Endothelial cell of umbilical vein (primary cell): ENCODE data around the gene GFER. TPM values are rescaled to one million over a fixed set of nuclear protein-coding genes. Genes with fewer than 3 reads are reported as not detected.

Source experiments
- BruUV-seq: library from RNA; stranded (reverse); fragments of 400-500 nt; replicated peaks from 2 replicates; lab custom pipeline; 2021; lab: Mats Ljungman, UMichigan
- CTCF ChIA-PET: fragments of 300-600, 350-600 bp; sonication (Branson Sonifier 250); formaldehyde crosslinking; loops from one replicate; lab custom pipeline; 2021; ENCODE audit warnings: antibody characterized with exemption, inconsistent platforms; lab: Charles Lee
- POLR2A ChIA-PET: fragments of 300-600, 350-600 bp; sonication (Branson Sonifier 250); formaldehyde crosslinking; loops from one replicate; lab custom pipeline; 2021; ENCODE audit warnings: antibody characterized with exemption, inconsistent platforms; lab: Charles Lee
- DNase-seq: peaks from one replicate; pipeline ENCODE4 v3.0.0-alpha.2; 2011; ENCODE audit warnings: low read depth, low spot score
- FAIRE-seq: peaks from 2 replicates; lab custom pipeline; 2011; peaks lifted over from hg19 to GRCh38; lab: Jason Lieb, UNC
- H2AFZ ChIP-seq: 2 replicates; pipeline ENCODE4 v1.6.0; 2012; ENCODE audit warnings: low read depth, low read length, control low read depth, inconsistent platforms
- H3K27ac ChIP-seq: 2 replicates; pipeline ENCODE4 v1.5.1; 2011; ENCODE audit warnings: low read depth, mild to moderate bottlenecking, control low read depth, low read length, moderate library complexity; ENCODE audit not compliant: insufficient read depth
- H3K27me3 ChIP-seq, 2 experiments: 2 replicates each; pipeline versions ENCODE4 v1.6.0 to v1.6.1; 2011; ENCODE audit warnings: low read length in 2 of 2, mixed read lengths in 1 of 2; ENCODE audit not compliant: control insufficient read depth in 2 of 2, insufficient read depth in 2 of 2
- H3K36me3 ChIP-seq, 2 experiments: 2 replicates in 1 of 2; 3 replicates in 1 of 2; pipeline ENCODE4 v1.5.1; 2011; ENCODE audit warnings: low read length in 2 of 2, mild to moderate bottlenecking in 1 of 2, moderate library complexity in 1 of 2; ENCODE audit not compliant: control insufficient read depth in 2 of 2, insufficient read depth in 2 of 2; ENCODE audit errors: extremely low read depth in 1 of 2
- H3K4me1 ChIP-seq: 3 replicates; pipeline ENCODE4 v1.5.1; 2011; ENCODE audit warnings: mild to moderate bottlenecking, low read length; ENCODE audit not compliant: control insufficient read depth, insufficient read depth; ENCODE audit errors: extremely low read depth
- H3K4me2 ChIP-seq: 2 replicates; pipeline ENCODE4 v1.6.1; 2011; ENCODE audit warnings: low read length, control low read depth, mixed read lengths; ENCODE audit not compliant: insufficient read depth
- H3K4me3 ChIP-seq, 3 experiments: fragments of 200-600 bp in 1 of 3; sonication (generic), shearing (Covaris generic) in 1 of 3; replicated peaks in 1 of 3; 2 replicates each; pipeline ENCODE4 v1.5.1; 2011 to 2016; ENCODE audit warnings: control low read depth in 3 of 3, low read length in 3 of 3, mild to moderate bottlenecking in 2 of 3, inconsistent platforms in 1 of 3, low read depth in 1 of 3, moderate library complexity in 1 of 3; ENCODE audit not compliant: insufficient read depth in 1 of 3
- H3K79me2 ChIP-seq: 2 replicates; pipeline ENCODE4 v1.6.0; 2012; ENCODE audit warnings: low read length, inconsistent platforms; ENCODE audit not compliant: control insufficient read depth, insufficient read depth
- H3K9ac ChIP-seq: replicated peaks from 2 replicates; pipeline ENCODE3; 2011; ENCODE audit warnings: low read length, control low read depth; ENCODE audit not compliant: insufficient read depth; ENCODE audit errors: extremely low read depth
- H3K9me1 ChIP-seq: replicated peaks from 3 replicates; pipeline ENCODE4 v1.6.0; 2011; ENCODE audit warnings: mild to moderate bottlenecking, low read length; ENCODE audit not compliant: control insufficient read depth, insufficient read depth; ENCODE audit errors: extremely low read depth
- H3K9me3 ChIP-seq: replicated peaks from 2 replicates; pipeline ENCODE4 v1.5.1; 2012; ENCODE audit warnings: low read length, inconsistent platforms; ENCODE audit not compliant: control insufficient read depth, insufficient read depth
- H4K20me1 ChIP-seq: replicated peaks from 2 replicates; pipeline ENCODE3; 2011; ENCODE audit warnings: mild to moderate bottlenecking, low read length; ENCODE audit not compliant: control insufficient read depth, insufficient read depth; ENCODE audit errors: extremely low read depth
- CTCF ChIP-seq, 2 donors: IDR thresholded peaks; 1 replicate in 1 of 2; 2 replicates in 1 of 2; pipeline ENCODE4 v1.5.1; 2011; ENCODE audit warnings: low read length in 2 of 2, mild to moderate bottlenecking in 2 of 2, moderate library complexity in 2 of 2, control low read depth in 1 of 2, inconsistent platforms in 1 of 2, low read depth in 1 of 2; ENCODE audit not compliant: insufficient read depth in 1 of 2; ENCODE audit errors: extremely low read depth in 1 of 2
- EZH2 ChIP-seq: IDR thresholded peaks from 2 replicates; pipeline ENCODE4 v1.6.1; 2012; ENCODE audit warnings: borderline replicate concordance, low read depth, mild to moderate bottlenecking, moderate library complexity, low read length, inconsistent platforms; ENCODE audit not compliant: severe bottlenecking
- FOS ChIP-seq: IDR thresholded peaks from 2 replicates; pipeline ENCODE4 v1.6.1; 2011; ENCODE audit warnings: mild to moderate bottlenecking, low read length, moderate library complexity, borderline replicate concordance; ENCODE audit not compliant: insufficient read depth
- GATA2 ChIP-seq: IDR thresholded peaks from 2 replicates; pipeline ENCODE4 v1.7.0; 2011; ENCODE audit warnings: low read depth, mild to moderate bottlenecking, moderate library complexity, mixed read lengths, low read length; ENCODE audit not compliant: insufficient read length, insufficient read depth
- JUN ChIP-seq: IDR thresholded peaks from 2 replicates; pipeline ENCODE4 v1.6.1; 2011; ENCODE audit warnings: borderline replicate concordance, low read depth; ENCODE audit not compliant: insufficient read length, insufficient read depth
- MAX ChIP-seq: IDR thresholded peaks from 2 replicates; pipeline ENCODE4 v1.6.1; 2011; ENCODE audit not compliant: insufficient read depth, insufficient read length
- MYC ChIP-seq: IDR thresholded peaks from one replicate; pipeline ENCODE4 v1.6.1; 2011; ENCODE audit warnings: mild to moderate bottlenecking, low read depth, low read length
- POLR2A ChIP-seq: IDR thresholded peaks from 2 replicates; pipeline ENCODE4 v1.6.1; 2012; ENCODE audit warnings: low read depth, mild to moderate bottlenecking, control low read depth, low read length
- POLR2AphosphoS5 ChIP-seq: IDR thresholded peaks from 2 replicates; pipeline ENCODE4 v1.6.1; 2012; ENCODE audit warnings: low read depth, mild to moderate bottlenecking, control low read depth, low read length, moderate library complexity; ENCODE audit not compliant: insufficient read depth
- dilution Hi-C: fragments of 300-500 bp; cut with MboI; formaldehyde crosslinking; loops from one replicate; pipeline ENCODE4 v1.15.0; 2019; ENCODE audit warnings: low sequenced_read_pairs; ENCODE audit not compliant: extremely low pct_ligation_motif_present
- intact Hi-C: fragments of 100-400 bp; cut with micrococcal nuclease; formaldehyde crosslinking; loops from one replicate; pipeline ENCODE4 v1.10.0; 2022
- polyA plus RNA-seq, 4 experiments: library from polyadenylated mRNA; depleted of rRNA in 3 of 4; stranded (reverse) in 3 of 4; unstranded in 1 of 4; fragments of >200 nt; gene quantifications; 2 replicates each; pipeline versions ENCODE4 v1.2.1 to v1.2.3, GENCODE V29; 2011 to 2012; ENCODE audit warnings: missing spikeins in 1 of 4
- total RNA-seq: library from RNA; stranded (reverse); gene quantifications from 2 replicates; pipeline ENCODE4 v1.2.3, GENCODE V29; 2021

The GFER gene
- total and polyA plus RNA-seq, 2 donors (not counting 3 experiments of a cell fraction or from before 2014, with no cell fraction given), result 13.7 to 29.9 TPM

GRCh38 chr16:2032285-2033056 is 48.5 kb downstream of the GFER start:
- POLR2A ChIA-PET, result interaction anchor here (0.6 to 1.2 kb wide), 2 partner anchors 123 to 505 kb away, joined by 4 read pairs; partner anchors contain the start of genes PDPK1 and TRAF7
- intact Hi-C loops (loop anchor here (1.0 kb wide), 1 partner anchor 15 kb away; the partner anchor contains the start of genes NTHL1 and TSC2), dilution Hi-C loops (loop anchor here (25.0 kb wide), 1 partner anchor 130 kb away; the partner anchor contains the start of gene TRAF7)
- no peaks in the 10 kb centered on the region for H3K9me1 ChIP-seq
- no peak overlapping the region for H3K4me3 ChIP-seq
- FAIRE-seq (peak; percentile 40), DNase-seq (no peak)
- H3K9ac ChIP-seq, result no peak overlapping the region
- H4K20me1 ChIP-seq, result no peaks in the 10 kb centered on the region
- TF ChIP-seq MAX (no peak), POLR2AphosphoS5 (no peak), EZH2 (no peak), FOS (no peak), GATA2 (no peak), POLR2A (no peak), CTCF (IDR thresholded peaks at IDR 0.05; ENCODE audit: extremely low read depth in 1 of 2, insufficient read depth in 1 of 2, low read depth in 1 of 2, low read length in 2 of 2) (no peak), MYC (no peak), JUN (no peak)
- CTCF ChIA-PET, result interaction anchor here (0.8 to 3.6 kb wide), 5 partner anchors 9 to 108 kb away, joined by 4 to 21 read pairs (median 12); partner anchors contain the start of genes NTHL1 and TSC2
- H3K27me3 ChIP-seq, result no peaks in the 10 kb centered on the region
- peak overlapping the region; percentile 77 for H3K27ac ChIP-seq
- H3K9me3 ChIP-seq, result no peaks in the 10 kb centered on the region
- H3K4me1 ChIP-seq, result peaks cover 58% of the 10 kb centered on the region
- peak overlapping the region; percentile 9 for H3K4me2 ChIP-seq
- BruUV-seq, result no TSS peak
- H3K79me2 ChIP-seq, result peaks cover 24% of the 10 kb centered on the region
- H2AFZ ChIP-seq, result no peak overlapping the region
- peaks cover 0 to 4% of the 10 kb centered on the region in 2 experiments for H3K36me3 ChIP-seq
